NCI-H524 (cell line): ENCODE results near the gene PPIC.
"Not testable (repeated sequence)": the region's sequence is repeated elsewhere in the genome, so short reads cannot be mapped to it uniquely, and the experiment has no call there.

Experiments used
- DNase-seq, 2 experiments: peaks; one replicate each; lab custom pipeline; 2025; lab: John Stamatoyannopoulos, UW

PPIC gene

DNA sequence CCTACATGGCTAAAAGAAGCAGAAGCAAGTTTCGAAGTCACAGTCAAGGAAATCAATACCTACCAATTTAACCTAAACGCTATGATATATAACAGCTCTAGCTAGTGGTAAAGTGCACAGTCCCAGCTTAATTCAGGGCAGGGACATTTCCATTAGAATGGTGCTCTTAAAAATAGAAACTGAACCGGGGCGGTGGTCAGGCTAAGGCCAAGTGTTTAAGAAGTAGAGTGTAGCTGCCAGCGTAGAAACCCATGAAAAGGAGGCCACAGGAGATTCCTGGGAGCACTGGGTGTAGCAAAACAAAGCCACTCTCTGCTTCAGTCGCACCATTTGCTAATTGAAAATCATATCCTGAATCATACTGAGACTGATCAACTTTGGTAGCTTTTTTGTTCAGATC lies 28.8 kb downstream of the PPIC start:
- DNase-seq, result no peak

DNA sequence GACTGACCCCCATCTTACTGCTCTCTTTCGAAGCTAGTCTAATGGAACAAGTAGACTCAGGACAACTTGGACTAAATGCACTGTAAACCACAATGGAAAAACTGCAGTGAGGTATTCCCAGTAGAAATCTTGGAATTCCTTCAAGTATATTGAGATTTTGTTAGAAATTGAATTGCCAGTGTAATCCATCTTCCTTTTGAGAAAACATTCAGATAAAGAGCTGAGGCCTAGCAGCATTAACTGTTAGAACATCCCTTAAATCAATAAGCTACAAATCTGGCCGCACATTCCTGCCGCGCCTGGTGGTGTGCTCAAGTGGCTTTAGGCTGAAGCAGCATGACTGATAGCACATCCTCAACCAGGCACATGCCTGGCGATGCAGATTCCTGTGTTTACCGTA lies 29.3 kb downstream of the PPIC start:
- no peak for DNase-seq

GRCh38 chr5:123001808-123002207 lies 34.7 kb downstream of the PPIC start:
- peak in 1 of 2 experiments; percentile 61 for DNase-seq

DNA sequence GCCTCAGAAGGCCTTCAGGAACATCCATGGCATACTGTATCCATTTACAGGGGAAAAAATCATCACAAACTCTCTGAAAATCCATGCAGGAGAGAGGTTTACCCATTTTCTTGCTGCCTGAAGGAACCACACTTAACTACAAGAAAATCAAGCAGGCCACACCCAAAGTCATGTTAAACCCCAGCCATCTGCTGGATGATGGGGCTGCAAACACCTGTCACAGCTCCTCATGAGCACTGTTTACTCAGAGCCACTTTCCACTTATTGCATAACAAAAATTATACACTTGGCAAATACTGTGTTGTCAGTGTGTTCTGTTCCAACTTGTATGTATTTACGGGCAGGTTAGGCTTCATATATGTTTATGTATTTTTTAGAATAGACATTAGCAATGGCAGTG lies 35.8 kb downstream of the PPIC start:
- peak; percentile 62 to 87 for DNase-seq

GRCh38 chr5:122999947-123000563 lies 36.5 kb downstream of the PPIC start:
- DNase-seq, result peak; percentile 6 to 34

- no peak for DNase-seq
Observed at GRCh38 chr5:122997294-122997693, 39.2 kb downstream of the PPIC start.

- DNase-seq, result no peak
Observed at GRCh38 chr5:122996091-122996490, 40.4 kb downstream of the PPIC start.

DNA sequence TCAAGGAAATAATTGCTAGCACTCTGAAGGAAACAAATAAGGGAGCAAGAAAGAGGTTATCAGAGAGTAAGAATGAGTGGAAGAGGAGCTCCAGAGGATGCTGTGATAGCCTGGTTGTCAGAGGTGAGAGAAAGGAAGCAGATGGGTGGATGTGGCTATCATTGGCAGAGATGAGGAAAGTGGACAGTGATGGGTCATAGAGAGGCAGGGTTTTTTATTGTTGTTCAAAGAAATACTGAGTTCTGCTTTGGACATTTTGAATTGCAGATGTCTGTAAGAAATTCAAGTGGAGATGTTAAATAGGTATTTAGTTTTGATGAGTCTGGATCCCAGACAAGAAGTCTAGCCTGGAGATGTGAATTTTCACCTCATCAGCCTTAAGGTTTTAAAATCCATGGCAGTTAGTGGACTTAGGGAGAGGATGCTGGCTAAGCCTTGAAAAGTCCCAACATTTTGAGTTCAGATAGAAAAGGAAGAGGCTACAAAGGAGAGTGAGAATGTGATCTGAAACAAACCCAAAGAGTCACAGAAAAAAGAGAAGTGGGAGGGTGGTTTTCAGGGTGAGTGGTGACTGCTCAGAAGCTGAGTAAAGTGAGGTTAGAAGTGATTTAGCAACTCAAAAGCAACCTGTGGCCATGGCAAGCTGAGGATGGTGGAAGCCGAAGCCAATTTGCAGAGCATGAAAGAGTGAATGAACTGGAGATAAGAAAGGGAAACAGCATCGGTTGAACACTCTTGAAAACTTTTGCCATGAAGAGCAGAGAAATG lies 50.4 kb downstream of the PPIC start:
- DNase-seq, result no peak

GRCh38 chr5:122985006-122985700 lies 51.4 kb downstream of the PPIC start:
- DNase-seq, result no peak

DNA sequence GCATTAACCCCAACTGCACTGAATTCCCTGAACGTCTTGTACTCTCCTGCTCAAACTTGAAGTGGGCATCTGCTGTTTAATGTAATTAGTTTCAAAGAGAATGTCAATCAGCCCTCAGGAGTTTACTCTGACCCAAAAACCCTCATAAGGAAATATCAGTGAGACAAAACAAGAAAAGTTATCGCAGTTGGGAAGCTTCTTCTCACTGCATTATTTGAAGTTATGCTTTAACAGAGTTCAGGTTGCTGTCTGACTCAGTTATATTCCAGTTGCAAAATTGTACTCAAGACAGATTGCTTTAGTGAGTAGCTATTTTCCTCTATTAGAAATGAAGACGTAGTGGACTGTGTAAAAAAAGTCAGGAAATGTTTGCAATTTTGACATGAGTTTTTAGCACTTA lies 52.1 kb downstream of the PPIC start:
- peak in 1 of 2 experiments; percentile 21 for DNase-seq

GRCh38 chr5:122982376-122982775 lies 54.1 kb downstream of the PPIC start:
- DNase-seq, result no peak

- DNase-seq, result no peak
Observed at GRCh38 chr5:122981846-122982245, 54.7 kb downstream of the PPIC start.

- no peak for DNase-seq
Observed at GRCh38 chr5:122978644-122979297, 57.8 kb downstream of the PPIC start.

DNA sequence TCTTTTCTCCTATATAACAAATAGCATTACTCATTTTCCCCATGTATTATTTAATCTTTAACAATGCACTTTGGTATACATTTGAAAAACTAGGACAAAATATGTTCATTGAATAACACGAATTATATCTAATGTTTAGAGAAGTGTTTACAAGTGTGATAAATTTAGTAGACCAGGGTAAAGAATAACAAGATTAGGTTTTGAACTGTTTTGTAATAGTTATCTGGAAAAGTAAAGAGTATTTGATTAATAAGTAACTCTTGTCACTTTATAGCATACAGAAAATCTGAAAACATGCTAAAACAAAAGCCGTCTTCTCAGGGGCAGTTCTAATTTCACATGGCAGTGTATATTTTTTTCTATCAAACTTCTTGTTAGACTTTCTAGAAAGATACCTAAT lies 58.5 kb downstream of the PPIC start:
- no peak for DNase-seq

DNA sequence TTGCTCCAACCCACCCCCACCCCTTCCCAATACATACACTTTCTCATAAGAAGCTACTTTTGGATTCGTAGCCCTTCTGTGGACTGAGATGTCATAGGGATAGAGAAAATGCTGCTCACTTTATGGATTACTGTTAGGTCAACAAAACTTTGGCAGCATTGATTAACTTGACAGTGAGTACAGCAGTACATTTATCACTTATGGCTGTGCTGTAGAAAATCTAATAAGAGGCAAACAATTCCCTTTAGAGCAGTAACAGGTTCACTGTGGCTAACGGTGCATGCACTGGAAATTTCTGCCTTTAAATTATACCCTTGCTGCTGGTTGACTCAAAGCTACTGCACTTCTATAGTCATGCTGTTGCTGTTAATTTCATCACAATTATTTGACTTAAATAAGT lies 59.2 kb downstream of the PPIC start:
- no peak for DNase-seq

DNA sequence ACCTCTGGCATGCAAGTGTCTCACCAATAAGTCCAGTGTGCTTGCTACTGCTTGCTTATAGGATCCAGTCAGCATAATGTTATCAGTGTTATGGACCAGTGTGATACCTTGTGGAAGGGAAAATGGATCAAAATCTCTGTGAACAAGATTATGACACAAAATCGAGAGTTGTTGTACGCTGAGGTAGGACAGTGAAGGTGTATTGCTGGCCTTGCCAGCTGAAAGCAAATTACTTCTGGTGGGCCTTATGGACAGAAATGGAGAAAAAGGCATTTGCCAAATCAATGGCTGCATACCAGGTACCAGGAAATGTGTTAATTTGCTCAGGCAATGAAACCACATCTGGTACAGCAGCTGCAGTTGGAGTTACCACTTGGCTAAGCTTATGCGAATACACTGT lies 62.3 kb downstream of the PPIC start:
- not testable (repeated sequence) for DNase-seq

DNA sequence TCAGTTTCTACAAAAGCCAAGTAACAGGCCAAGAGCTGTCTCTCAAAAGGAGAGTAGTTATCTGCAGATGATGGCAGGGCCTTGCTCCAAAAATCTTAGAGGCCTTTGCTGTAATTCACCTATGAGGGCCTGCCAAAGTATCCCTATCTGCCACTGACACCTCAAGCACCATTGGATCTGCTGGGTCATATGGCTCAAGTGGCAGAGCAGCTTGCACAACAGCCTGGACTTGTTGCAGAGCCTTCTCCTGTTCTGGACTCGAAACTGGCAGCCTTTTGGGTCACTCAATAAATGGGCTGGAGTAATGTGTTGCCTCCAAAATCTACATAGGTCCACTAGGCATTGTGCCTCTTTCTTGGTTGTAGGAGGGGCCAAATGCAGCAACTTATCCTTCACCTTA lies 62.8 kb downstream of the PPIC start:
- DNase-seq, result not testable (repeated sequence)
